NCI-H2171 treated with DMSO at 0.1 percent for 48 hours (cell line): ENCODE data around the gene TGM5.
"Not testable (repeated sequence)": the region's sequence is repeated elsewhere in the genome, so short reads cannot be mapped to it uniquely, and the experiment has no call there.

Experiments used
- DNase-seq: peaks from one replicate; lab custom pipeline; 2025; lab: John Stamatoyannopoulos, UW

TGM5 gene

DNA sequence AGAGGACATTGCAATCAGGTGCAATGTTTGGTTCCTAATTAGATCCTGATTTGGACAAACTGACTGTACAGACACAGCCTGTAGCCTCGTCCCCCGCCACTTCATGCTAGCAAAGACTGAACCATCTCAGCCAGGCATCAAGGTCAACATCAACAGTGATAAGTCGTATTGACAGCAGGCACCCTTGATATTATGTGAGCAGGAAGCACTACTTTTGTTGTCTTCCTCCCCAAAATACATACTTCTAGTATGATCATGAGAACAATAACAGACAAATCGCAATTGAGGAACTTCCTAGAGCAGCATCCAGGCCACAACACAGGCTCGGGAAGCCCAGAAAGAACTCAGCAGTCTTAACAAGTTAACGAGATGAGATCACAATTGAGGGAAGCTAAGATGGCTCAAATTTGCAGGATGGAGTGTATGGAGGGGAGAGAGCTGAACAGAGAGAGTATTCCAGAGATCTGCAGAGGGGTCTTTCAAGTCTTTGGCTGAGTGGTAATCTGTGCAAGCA lies 20.4 kb downstream of the TGM5 start:
- DNase-seq: no peak

GRCh38 chr15:43244092-43244491 lies 22.6 kb downstream of the TGM5 start:
- DNase-seq: no peak

- no peak for DNase-seq
Measured at GRCh38 chr15:43243020-43243645, 23.6 kb downstream of the TGM5 start.

DNA sequence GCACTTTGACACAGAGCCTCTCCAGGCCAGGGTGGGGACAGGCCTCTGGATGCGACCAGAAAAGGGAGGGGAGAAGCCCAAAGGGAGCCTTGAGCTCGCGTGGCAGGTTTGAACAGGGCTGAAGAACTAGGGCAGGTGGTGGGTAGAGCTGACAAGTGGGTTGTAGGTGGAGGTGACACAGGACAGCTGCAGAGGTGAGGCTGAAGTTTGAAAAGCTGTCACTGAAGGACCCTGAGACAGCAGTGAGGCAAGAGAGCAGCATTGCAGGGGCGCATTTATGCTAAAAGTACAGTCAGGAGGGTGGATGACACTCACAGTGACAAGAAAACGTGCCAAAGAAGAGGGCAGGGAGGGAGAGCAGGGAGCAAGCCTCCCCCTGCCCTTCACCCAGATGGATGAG lies 24.1 kb downstream of the TGM5 start:
- no peak for DNase-seq

DNA sequence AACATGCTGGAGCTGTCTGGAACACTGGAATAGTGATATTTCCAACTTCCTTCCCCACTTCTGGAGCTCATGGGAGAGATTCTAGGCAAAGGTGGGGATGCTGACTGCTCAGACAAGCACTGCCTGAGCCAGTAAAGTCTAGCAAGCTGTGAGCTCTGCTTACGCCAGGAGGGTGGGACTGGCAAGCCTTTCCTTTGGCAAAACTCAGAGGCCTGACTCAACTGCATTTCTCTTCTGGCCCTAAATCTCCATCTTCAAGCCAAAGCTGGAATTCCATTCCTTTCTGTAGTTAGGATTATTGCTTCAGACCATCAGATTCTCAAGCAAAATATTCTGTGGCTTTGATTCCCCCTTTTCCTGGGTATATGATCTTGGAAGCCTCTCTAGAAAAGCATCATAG lies 25.6 kb downstream of the TGM5 start:
- DNase-seq: no peak

GRCh38 chr15:43239732-43240491 lies 26.8 kb downstream of the TGM5 start:
- DNase-seq: no peak

GRCh38 chr15:43238671-43239131 lies 28.0 kb downstream of the TGM5 start:
- no peak for DNase-seq

- DNase-seq: no peak
Measured at GRCh38 chr15:43237842-43238470, 28.8 kb downstream of the TGM5 start.

DNA sequence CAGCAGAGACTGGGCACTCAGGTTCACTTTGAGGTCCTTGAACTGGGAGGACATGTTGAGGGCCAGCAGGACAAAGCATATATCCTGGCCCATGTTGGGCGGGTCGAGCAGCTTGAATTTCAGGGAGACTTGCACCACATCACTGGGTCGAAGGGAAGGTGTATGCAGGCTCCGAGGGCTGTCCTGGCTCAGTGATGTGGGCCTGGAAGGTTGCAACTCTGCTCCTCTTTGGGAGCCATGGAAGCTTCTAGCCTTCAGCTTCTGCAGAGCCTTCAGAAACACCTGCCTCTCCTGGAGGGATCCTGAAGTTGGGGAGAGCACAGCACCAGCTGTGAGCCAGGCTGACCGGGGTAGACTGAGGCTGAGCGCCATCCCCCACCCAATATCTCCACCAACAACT lies 31.2 kb downstream of the TGM5 start:
- no peak for DNase-seq

DNA sequence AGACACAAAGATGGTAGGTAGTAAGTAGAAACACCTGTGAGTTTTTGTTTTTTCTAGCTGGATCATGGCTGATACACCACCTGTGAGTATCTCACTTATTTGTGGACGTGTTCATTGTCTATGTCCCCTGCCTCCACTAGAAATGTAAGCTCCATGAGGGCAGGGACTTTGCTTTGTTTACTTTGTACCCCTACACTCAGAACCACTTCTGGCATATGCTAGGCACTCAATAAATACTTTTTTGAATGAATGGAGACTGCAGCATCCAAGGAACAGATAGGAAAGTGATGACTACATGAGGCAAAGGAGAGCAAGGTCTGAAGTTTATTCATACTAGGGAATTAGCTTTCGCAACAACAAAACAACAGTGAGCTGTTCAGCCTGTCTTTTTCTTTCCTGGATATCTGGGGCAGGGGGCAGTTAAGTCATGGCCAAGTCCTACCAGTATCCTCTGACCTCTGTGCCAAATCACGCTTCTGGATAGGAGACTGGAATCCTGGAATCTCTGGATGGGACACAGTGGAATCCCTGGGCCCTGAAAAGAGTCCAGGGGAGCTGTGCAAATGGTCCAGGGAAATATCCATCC lies 34.3 kb downstream of the TGM5 start:
- no peak for DNase-seq

GRCh38 chr15:43230640-43231115 lies 36.0 kb downstream of the TGM5 start:
- DNase-seq: no peak

DNA sequence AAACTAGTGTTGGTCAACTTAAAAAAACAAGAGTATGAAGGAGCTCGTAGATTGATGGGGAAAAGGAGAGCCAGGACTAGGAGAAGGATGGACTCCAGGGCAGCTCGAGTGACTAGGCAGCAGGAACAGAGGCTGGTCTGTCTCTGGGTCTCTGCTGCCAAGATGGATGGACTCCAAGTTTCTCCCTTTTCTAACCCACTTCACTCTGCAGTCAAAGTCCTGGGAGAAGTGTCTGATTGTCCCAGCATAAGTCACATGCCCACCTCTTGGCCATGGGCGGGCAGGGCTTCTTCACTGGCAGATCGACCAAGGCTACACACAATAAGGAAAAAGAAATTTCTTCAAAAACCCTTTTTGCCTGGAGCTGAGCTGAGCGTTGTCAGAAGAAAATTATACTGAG lies 36.8 kb downstream of the TGM5 start:
- no peak for DNase-seq

DNA sequence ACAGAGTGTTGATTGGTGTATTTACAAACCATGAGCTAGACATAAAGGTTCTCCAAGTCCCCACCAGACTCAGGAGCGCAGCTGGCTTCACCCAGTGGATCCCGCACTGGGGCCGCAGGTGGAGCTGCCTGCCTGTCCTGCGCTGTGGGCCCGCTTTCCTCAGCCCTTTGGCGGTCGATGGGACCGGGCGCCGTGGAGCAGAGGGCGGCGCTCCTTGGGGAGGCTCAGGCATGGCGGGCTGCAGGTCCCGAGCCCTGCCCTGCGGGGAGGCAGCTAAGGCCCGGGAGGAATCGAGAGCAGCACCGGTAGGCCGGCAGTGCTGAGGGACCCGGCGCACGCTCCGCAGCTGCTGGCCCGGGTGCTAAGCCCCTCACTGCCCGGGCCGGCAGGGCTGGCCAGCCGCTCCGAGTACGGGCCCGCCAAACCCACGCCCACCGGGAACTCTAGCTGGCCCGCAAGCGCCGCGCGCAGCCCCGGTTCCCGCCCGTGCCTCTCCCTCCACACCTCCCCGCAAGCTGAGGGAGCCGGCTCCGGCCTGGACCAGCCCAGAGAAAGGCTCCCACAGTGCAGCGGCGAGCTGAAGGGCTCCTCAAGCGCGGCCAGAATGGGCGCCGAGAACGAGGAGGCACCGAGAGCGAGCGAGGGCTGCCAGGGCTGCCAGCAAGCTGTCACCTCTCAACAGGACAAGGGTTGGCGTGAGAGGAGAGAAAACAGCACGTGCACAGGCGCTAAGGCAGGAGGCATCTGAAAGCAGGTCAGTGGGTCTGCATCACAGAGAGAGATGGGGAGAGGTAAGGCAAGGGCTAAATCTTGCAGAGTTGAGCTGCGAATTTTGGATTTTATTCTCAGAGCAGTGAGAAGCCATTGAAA lies 40.1 kb downstream of the TGM5 start:
- no peak for DNase-seq

DNA sequence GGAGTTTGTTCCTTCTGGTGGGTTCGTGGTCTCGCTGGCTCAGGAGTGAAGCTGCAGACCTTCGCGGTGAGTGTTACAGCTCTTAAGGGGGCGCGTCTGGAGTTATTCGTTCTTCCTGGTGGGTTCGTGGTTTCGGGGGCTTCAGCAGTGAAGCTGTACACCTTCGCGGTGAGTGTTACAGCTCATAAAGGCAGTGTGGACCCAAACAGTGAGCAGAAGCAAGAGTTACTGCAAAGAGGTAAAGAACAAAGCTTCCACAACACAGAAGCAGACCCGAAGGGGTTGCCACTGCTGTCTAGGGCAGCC lies 40.8 kb downstream of the TGM5 start:
- not testable (repeated sequence) for DNase-seq

GRCh38 chr15:43225201-43225949 lies 41.4 kb downstream of the TGM5 start:
- peak; percentile 39 for DNase-seq

GRCh38 chr15:43221422-43221821 lies 45.3 kb downstream of the TGM5 start:
- DNase-seq: no peak

GRCh38 chr15:43220991-43221403 lies 45.7 kb downstream of the TGM5 start, which contains the start of gene EPB42:
EPB42 (minus strand) TSS chr15:43221018; CDS start chr15:43220825, 193 bp downstream.
- DNase-seq: no peak

- no peak for DNase-seq
Measured at GRCh38 chr15:43219929-43220928, 46.5 kb downstream of the TGM5 start.

GRCh38 chr15:43218908-43219706 lies 47.6 kb downstream of the TGM5 start:
- DNase-seq: no peak
